H9 (cell line): Measurements from ENCODE around the gene TPGS1. TPM values are rescaled to one million over a fixed set of nuclear protein-coding genes. Genes with fewer than 3 reads are reported as not detected.

Source experiments
- DNase-seq: peaks from one replicate; pipeline ENCODE4 v3.0.0-alpha.2; 2017
- H2AFZ ChIP-seq: one replicate; pipeline ENCODE4 v1.6.1; 2013; ENCODE audit warnings: mild to moderate bottlenecking, low read length, control low read depth, moderate library complexity
- H2AK5ac ChIP-seq: 2 replicates; pipeline ENCODE4 v1.6.1; 2013; ENCODE audit warnings: low read length, control low read depth, mixed read lengths; ENCODE audit not compliant: insufficient read length
- H2BK120ac ChIP-seq: one replicate; pipeline ENCODE4 v1.6.1; 2013; ENCODE audit warnings: low read depth, mild to moderate bottlenecking, low read length, control low read depth, inconsistent platforms; ENCODE audit not compliant: poor library complexity, severe bottlenecking
- H2BK12ac ChIP-seq: 2 replicates; pipeline ENCODE4 v1.6.1; 2013; ENCODE audit warnings: low read length, control low read depth, mixed read lengths, low read depth; ENCODE audit not compliant: insufficient read length
- H2BK15ac ChIP-seq: 2 replicates; pipeline ENCODE4 v1.6.1; 2013; ENCODE audit warnings: low read depth, low read length, control low read depth
- H2BK20ac ChIP-seq: one replicate; pipeline ENCODE4 v1.6.1; 2013; ENCODE audit warnings: low read depth, mild to moderate bottlenecking, low read length, control low read depth, inconsistent platforms; ENCODE audit not compliant: poor library complexity, severe bottlenecking
- H2BK5ac ChIP-seq: 2 replicates; pipeline ENCODE4 v1.6.1; 2013; ENCODE audit warnings: low read length, control low read depth, mixed read lengths; ENCODE audit not compliant: insufficient read length
- H3K14ac ChIP-seq: 2 replicates; pipeline ENCODE4 v1.6.1; 2013; ENCODE audit warnings: low read length, control low read depth; ENCODE audit not compliant: insufficient read depth
- H3K18ac ChIP-seq: 2 replicates; pipeline ENCODE4 v1.6.1; 2013; ENCODE audit warnings: low read depth, mild to moderate bottlenecking, mixed read lengths, low read length, control low read depth; ENCODE audit not compliant: insufficient read length
- H3K23ac ChIP-seq: 2 replicates; pipeline ENCODE4 v1.6.1; 2013; ENCODE audit warnings: low read length, control low read depth, mixed read lengths, low read depth; ENCODE audit not compliant: insufficient read length
- H3K23me2 ChIP-seq: 2 replicates; pipeline ENCODE4 v1.6.1; 2013; ENCODE audit warnings: low read depth, mild to moderate bottlenecking, mixed read lengths, low read length, control low read depth; ENCODE audit not compliant: insufficient read length, poor library complexity, severe bottlenecking
- H3K27ac ChIP-seq: 2 replicates; pipeline ENCODE4 v1.5.1; 2013; ENCODE audit warnings: low read length, control low read depth, mixed read lengths, low read depth; ENCODE audit not compliant: insufficient read length
- H3K27me3 ChIP-seq: 2 replicates; pipeline ENCODE4 v1.6.1; 2013; ENCODE audit warnings: low read length, control low read depth, inconsistent platforms; ENCODE audit not compliant: insufficient read depth
- H3K4ac ChIP-seq: 2 replicates; pipeline ENCODE4 v1.6.1; 2013; ENCODE audit warnings: low read depth, mild to moderate bottlenecking, control low read depth, inconsistent platforms, low read length, moderate library complexity
- H3K4me1 ChIP-seq: 2 replicates; pipeline ENCODE4 v1.6.1; 2013; ENCODE audit warnings: low read length, control low read depth, inconsistent platforms; ENCODE audit not compliant: insufficient read depth
- H3K4me2 ChIP-seq: 2 replicates; pipeline ENCODE4 v1.6.1; 2013; ENCODE audit warnings: low read length, control low read depth, mixed read lengths; ENCODE audit not compliant: insufficient read length, insufficient read depth
- H3K56ac ChIP-seq: 2 replicates; pipeline ENCODE4 v1.6.1; 2013; ENCODE audit warnings: low read depth, mild to moderate bottlenecking, mixed read lengths, low read length, control low read depth; ENCODE audit not compliant: insufficient read length
- H3K79me1 ChIP-seq: 2 replicates; pipeline ENCODE4 v1.6.1; 2013; ENCODE audit warnings: low read depth, mild to moderate bottlenecking, moderate library complexity, low read length, control low read depth, inconsistent platforms; ENCODE audit not compliant: insufficient read depth, poor library complexity, severe bottlenecking
- H3K79me2 ChIP-seq: 2 replicates; pipeline ENCODE4 v1.6.1; 2013; ENCODE audit warnings: low read length, control low read depth, inconsistent platforms; ENCODE audit not compliant: insufficient read depth
- H3K9ac ChIP-seq: 2 replicates; pipeline ENCODE4 v1.6.1; 2013; ENCODE audit warnings: low read length, control low read depth, mixed read lengths; ENCODE audit not compliant: insufficient read length; ENCODE audit errors: extremely low read depth
- H3K9me3 ChIP-seq: one replicate; pipeline ENCODE4 v1.6.1; 2013; ENCODE audit warnings: low read depth, low read length, inconsistent platforms; ENCODE audit not compliant: control insufficient read depth
- H3T11ph ChIP-seq: one replicate; pipeline ENCODE4 v1.6.1; 2013; ENCODE audit warnings: mild to moderate bottlenecking, low read length, control low read depth, inconsistent platforms
- H4K20me1 ChIP-seq: one replicate; pipeline ENCODE4 v1.6.1; 2013; ENCODE audit not compliant: control insufficient read depth, insufficient read length, insufficient read depth
- H4K5ac ChIP-seq: 2 replicates; pipeline ENCODE4 v1.6.1; 2013; ENCODE audit warnings: low read depth, mild to moderate bottlenecking, mixed read lengths, low read length, control low read depth; ENCODE audit not compliant: insufficient read length
- H4K8ac ChIP-seq: replicated peaks from 2 replicates; pipeline ENCODE4 v1.6.1; 2013; ENCODE audit warnings: low read length, control low read depth, mixed read lengths, low read depth; ENCODE audit not compliant: insufficient read length
- H4K91ac ChIP-seq: 2 replicates; pipeline ENCODE4 v1.6.1; 2013; ENCODE audit warnings: low read depth, mild to moderate bottlenecking, moderate library complexity, mixed read lengths, low read length, control low read depth; ENCODE audit not compliant: insufficient read length
- H3K27ac Mint-ChIP-seq, 3 experiments: 2 replicates in 2 of 3; 3 replicates in 1 of 3; pipeline ENCODE4 v1.8.0; 2020 to 2021; ENCODE audit warnings: mixed read lengths in 3 of 3, mild to moderate bottlenecking in 1 of 3, moderate library complexity in 1 of 3
- H3K27me3 Mint-ChIP-seq: 2 replicates; pipeline ENCODE4 v1.8.0; 2021; ENCODE audit warnings: low read depth, mild to moderate bottlenecking, moderate library complexity, mixed read lengths
- H3K36me3 Mint-ChIP-seq, 3 experiments: 2 replicates in 2 of 3; 3 replicates in 1 of 3; pipeline ENCODE4 v1.8.0; 2020 to 2021; ENCODE audit warnings: low read depth in 3 of 3, mixed read lengths in 3 of 3; ENCODE audit not compliant: insufficient read depth in 1 of 3
- H3K4me1 Mint-ChIP-seq, 2 experiments: 2 replicates each; pipeline ENCODE4 v1.8.0; 2020; ENCODE audit warnings: mixed read lengths in 2 of 2
- H3K4me3 Mint-ChIP-seq, 2 experiments: 2 replicates in 1 of 2; 3 replicates in 1 of 2; pipeline ENCODE4 v1.8.0; 2020 to 2021; ENCODE audit warnings: mild to moderate bottlenecking in 2 of 2, mixed read lengths in 2 of 2, moderate library complexity in 1 of 2
- H3K9me3 Mint-ChIP-seq, 2 experiments: 2 replicates in 1 of 2; 3 replicates in 1 of 2; pipeline ENCODE4 v1.8.0; 2020; ENCODE audit warnings: mild to moderate bottlenecking in 2 of 2, mixed read lengths in 2 of 2, moderate library complexity in 1 of 2
- WGBS: extraction: QIAGEN DNeasy Blood & Tissue Kit; methylation state at CpG from one replicate; pipeline ENCODE4 v1.1.7; 2013; ENCODE audit warnings: missing lambda C conversion rate, low lambda C conversion rate, mixed read lengths; ENCODE audit not compliant: insufficient read length; ENCODE audit errors: extremely low coverage; 5-methylcytosine and 5-hydroxymethylcytosine counted together
- total RNA-seq: library from RNA; stranded (reverse); gene quantifications from 2 replicates; pipeline ENCODE4 v1.2.1, GENCODE V29; 2021
- TF ChIP-seq, protein P1 (sequence below): fragments of 200-600 bp; sonication (generic); conservative IDR thresholded peaks from 3 replicates; pipeline ENCODE4 v1.8.0; 2021; ENCODE audit warnings: antibody characterized with exemption, mild to moderate bottlenecking

Gene TPGS1
- total RNA-seq, 1 experiment from 2014 or later: 7.4 TPM

- Histone ChIP-seq H3K9me3 (no peaks in the 10 kb centered on the region), H3K4ac (no peak overlapping the region), H3K14ac (no peak overlapping the region), H3K27me3 (no peaks in the 10 kb centered on the region; the same call in 1 of the 2 replicates), H2BK5ac (no peak overlapping the region), H4K91ac (no peak overlapping the region), H3K4me1 (no peaks in the 10 kb centered on the region), H4K5ac (no peak overlapping the region), H3K9ac (no peak overlapping the region), H3T11ph (no peak overlapping the region), H3K23ac (no peak overlapping the region), H2AK5ac (no peak overlapping the region), H2BK12ac (no peak overlapping the region), H2BK120ac (no peak overlapping the region), H3K27ac (no peak overlapping the region), H3K79me2 (no peaks in the 10 kb centered on the region), H2BK15ac (no peak overlapping the region), H3K4me2 (no peak overlapping the region), H3K79me1 (no peaks in the 10 kb centered on the region), H4K8ac (no peak overlapping the region), H3K23me2 (no peaks in the 10 kb centered on the region), H2AFZ (no peak overlapping the region), H4K20me1 (no peaks in the 10 kb centered on the region), H3K56ac (no peak overlapping the region), H2BK20ac (no peak overlapping the region), H3K18ac (no peak overlapping the region)
- no peak overlapping the region for H3K4me3 Mint-ChIP-seq
- no peaks in the 10 kb centered on the region for H3K4me1 Mint-ChIP-seq
- H3K9me3 Mint-ChIP-seq: peaks cover 0 to 10% of the 10 kb centered on the region in 2 experiments; a peak in 2 of 5 replicates
- WGBS: no CpG with 5 or more reads among the region's 11 CpGs
- TF ChIP-seq, protein P1, sequence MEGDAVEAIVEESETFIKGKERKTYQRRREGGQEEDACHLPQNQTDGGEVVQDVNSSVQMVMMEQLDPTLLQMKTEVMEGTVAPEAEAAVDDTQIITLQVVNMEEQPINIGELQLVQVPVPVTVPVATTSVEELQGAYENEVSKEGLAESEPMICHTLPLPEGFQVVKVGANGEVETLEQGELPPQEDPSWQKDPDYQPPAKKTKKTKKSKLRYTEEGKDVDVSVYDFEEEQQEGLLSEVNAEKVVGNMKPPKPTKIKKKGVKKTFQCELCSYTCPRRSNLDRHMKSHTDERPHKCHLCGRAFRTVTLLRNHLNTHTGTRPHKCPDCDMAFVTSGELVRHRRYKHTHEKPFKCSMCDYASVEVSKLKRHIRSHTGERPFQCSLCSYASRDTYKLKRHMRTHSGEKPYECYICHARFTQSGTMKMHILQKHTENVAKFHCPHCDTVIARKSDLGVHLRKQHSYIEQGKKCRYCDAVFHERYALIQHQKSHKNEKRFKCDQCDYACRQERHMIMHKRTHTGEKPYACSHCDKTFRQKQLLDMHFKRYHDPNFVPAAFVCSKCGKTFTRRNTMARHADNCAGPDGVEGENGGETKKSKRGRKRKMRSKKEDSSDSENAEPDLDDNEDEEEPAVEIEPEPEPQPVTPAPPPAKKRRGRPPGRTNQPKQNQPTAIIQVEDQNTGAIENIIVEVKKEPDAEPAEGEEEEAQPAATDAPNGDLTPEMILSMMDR: no peak
- no peak for DNase-seq
- H3K27me3 Mint-ChIP-seq: peaks cover 27% of the 10 kb centered on the region
- no peaks in the 10 kb centered on the region for H3K36me3 Mint-ChIP-seq
- H3K27ac Mint-ChIP-seq: no peak overlapping the region
These were observed 39.7 kb upstream of the TPGS1 start for GRCh38 chr19:467554-467953.
